HG02798 (cell line): ENCODE data around the gene PDE4D.

Source experiments
- ATAC-seq: cut with Tn5 transposase; IDR thresholded peaks from one replicate; pipeline ENCODE4 v1.9.1; 2021; ENCODE audit warnings: mild to moderate bottlenecking; ENCODE audit not compliant: unreplicated experiment, poor library complexity

The PDE4D gene

DNA sequence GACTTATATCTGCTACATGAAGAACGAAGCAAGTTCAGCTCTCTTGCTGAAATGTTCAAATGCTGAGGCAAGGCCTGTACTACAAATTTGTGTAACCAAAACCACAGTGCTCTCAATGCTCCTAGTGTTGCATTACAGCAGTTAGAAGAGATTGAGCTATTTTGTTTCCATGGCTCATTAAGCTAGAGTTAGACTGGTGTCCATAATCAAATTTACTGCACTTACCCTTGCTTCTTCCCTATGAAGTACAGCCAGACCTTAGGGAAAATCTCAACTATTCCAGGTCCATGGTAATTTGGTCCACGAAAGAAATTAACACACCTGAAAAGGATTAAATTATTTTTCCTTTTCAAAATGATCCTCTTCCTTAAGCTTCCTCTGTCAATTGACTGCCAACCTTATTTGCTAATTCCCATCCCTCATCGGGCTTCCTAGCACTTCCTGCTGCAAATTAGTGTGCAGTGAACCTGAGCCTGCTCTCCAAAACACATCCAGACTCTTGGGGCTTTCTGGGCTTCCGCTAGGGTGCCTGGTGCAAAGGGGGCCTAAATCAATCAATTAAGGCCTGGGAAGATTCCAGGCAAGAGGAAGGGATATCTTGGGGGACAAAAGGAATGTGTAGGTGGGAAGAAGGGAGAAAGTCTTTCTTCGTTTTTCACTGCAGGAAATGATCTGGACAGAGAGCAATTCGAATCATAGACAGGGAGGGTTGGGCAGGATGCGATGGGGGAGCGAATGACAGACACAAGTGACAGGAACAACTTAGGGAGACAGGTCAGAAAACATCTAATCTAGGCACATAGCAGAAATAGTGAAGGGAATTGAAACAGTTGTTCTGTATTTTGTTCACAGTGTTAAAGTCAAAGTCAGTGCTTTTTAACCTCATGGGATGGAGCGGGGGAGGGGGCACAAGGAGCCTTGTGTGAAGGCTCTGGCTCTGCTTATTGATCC, 768.2 kb downstream of the PDE4D start:
- ATAC-seq = peak; percentile 33

DNA sequence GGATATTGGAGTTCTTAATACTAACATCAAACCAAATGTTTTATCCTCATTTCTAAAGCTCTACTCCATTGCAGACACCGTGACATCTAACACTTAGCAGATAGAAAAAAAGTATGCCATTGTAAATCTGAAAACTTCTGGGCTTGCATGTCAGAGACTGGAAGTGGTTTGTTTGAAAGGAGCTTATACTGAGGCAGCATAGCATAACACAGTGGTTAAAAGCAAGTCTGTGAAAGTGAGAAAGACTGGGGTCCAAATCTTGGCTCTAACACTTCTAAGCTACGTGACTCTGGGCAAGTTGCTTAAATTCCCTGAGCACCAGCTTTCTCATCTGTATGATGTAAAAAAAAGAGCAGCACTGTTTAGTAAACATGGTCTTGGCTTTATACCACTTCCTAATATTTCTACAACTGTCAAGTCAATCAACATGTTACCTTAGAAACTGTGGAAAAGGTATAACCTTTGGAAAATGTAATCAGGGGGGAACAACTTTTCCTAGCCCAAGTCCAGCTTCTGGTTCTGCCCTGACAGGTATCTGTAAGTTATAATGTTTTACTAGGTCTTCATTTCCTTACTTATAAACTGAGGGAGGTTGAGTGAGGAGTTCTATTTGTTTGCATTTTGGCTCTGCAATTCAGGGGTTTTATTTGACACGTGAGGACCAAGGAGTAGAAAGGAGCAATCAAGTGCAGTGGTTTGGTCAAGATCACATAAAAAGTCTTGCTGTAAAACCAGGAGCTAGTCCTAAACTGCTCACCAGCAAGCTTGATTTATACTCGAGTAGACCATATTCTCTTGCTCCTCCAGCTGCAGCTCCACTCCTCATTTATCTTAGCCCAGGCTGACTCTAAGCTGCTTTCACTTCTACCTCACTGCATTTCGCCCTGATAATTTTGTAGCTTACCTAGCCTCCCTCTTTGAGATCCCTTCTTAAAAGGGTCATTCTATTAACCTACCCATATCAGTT, 769.6 kb downstream of the PDE4D start:
- peak; percentile 48 for ATAC-seq

- no peak for ATAC-seq
These were observed 774.0 kb downstream of the PDE4D start for GRCh38 chr5:59119480-59119879.

- ATAC-seq = no peak
These were observed 776.2 kb downstream of the PDE4D start for GRCh38 chr5:59117320-59117719.

DNA sequence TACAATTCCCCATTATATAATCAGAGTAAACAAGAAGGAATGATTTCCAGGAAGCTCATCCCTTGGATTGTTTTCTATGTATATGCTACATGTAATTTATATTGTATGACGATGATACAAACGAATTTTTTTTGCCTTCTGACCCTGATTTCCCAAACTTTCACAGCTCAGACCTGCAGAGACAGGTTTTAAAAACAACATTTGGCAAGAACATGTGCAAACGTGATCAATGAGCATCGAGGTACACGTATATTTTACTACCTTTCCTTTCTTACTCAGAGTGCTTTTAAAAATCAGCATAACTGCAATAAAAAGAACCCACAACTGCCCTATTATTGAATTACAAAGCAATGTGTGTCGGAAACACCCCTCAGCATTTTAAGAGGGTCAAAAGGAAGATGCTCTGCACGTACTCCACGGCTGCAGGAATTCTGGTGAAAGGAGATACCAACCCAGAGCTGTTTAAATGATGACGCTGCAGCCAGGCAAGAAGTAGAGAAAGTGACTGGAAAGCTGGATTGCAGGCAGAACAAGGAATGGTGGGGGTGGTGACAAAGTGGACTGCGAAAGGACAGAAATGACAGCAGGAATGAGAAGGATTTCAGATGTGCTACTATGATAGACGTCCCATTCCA, 777.2 kb downstream of the PDE4D start:
- no peak for ATAC-seq

DNA sequence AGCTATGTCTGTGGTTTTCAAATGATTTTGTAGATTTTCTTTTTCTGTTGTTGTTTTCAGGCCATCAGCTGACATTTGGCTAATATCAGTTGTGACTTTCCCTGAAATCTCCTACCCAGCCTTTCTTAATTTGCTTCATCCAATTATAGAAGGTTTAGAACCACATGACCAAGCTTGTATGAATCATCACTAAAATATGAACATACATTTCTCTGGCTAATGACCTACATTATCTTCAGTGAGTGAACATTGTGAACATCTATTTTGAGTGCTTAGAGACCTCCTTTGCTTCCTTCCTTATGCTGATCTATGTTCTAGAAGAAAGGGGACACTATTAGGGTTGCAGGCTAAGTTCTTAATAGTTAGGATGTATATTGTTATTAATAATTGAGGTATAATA, 778.2 kb downstream of the PDE4D start:
- ATAC-seq = no peak

DNA sequence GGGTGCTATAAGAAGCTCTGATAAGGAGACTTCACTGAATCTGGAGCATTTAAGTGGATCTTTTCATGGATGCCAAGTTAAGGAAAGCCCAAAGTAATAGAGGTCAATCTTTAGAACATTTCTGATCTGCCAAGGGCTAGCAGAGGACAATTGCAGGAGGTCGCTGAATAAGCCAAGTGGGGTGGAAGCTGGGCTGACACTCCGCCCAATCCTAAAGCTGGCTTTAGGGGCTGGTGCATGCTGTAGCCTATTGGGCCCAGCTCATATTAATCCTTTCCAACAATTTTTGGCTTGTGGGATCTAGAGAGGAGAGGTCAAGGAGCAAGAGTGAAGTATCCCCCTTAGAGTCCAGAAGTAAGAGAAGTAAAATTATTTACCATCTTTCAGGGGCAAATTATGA, 784.1 kb downstream of the PDE4D start:
- ATAC-seq = no peak

- ATAC-seq = no peak
These were observed 785.8 kb downstream of the PDE4D start for GRCh38 chr5:59107692-59108091.

- no peak for ATAC-seq
These were observed 789.0 kb downstream of the PDE4D start for GRCh38 chr5:59104400-59105127.

GRCh38 chr5:59103303-59103702, 790.2 kb downstream of the PDE4D start:
- no peak for ATAC-seq

DNA sequence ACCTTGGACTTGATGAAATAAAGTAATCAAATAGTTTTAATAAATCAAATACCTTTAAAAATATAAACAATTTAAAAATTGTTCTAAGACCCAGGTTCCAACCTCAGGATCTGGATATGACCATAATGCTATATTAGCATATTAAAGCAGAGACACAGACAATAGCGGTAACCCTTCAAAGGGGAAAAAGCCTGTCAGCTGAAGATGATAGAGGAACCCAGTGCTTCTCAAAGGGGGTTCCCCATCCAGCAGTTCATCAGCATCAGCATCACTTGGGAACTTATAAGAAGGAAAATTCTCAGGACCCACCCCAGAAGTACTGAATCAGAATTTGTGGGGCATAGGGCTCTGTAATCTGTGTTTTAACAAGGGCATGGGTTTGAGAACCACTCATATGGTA, 791.1 kb downstream of the PDE4D start:
- no peak for ATAC-seq

- no peak for ATAC-seq
These were observed 792.7 kb downstream of the PDE4D start for GRCh38 chr5:59100875-59101274.

- ATAC-seq = no peak
These were observed 793.6 kb downstream of the PDE4D start for GRCh38 chr5:59099995-59100345.

DNA sequence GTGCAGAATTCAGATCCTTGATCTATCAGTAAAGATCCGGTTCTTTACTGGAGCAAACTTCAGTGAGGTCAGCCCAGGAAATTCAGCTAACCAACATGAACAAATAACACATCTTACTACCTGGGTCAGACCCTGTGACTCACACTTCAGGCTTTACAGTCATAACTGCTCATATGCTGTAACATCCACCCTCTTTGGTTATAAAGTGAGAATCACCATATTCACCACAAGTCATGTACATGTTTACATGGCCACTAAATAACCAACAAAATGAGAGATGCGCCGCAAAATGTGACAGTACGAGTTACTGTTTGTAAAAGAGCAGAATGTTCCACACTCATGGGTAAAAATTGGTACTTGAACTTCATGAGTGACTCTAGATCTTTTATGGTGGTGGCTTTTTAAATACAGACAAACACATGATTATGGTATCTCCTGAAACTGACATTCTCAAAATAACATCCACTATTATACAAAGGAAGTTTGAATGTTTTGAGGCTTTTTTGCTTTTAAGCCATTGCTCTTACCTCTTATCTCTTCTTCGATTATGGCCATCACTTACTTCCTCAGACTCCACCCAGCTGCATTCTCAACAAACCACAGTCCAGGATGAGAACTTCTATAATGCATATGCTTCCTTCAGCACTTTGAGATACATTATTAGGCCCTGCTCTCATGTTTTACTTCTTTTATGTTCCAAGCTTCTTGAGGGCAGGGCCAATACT, 794.1 kb downstream of the PDE4D start:
- peak; percentile 78 for ATAC-seq

DNA sequence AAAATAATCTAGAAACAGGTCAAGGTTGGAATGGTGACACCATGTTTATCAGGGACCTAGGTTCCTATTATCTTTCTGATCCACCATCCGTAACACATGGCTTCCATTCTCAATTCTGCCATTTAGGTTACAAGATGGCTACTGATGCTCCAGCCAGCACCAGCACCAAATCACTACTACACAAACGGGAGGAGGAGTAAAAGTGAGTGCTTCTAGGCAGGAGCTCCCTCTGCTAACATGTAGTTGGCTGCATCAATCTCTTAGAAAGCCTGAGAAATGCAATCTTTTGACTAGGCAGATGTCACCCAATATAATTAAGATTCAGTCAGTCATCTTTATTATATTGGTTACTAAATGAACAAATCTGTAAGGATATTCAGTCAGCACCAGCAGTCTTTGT, 794.8 kb downstream of the PDE4D start:
- ATAC-seq = no peak

GRCh38 chr5:59097712-59098111, 795.8 kb downstream of the PDE4D start:
- ATAC-seq = no peak

- ATAC-seq = no peak
These were observed 796.4 kb downstream of the PDE4D start for GRCh38 chr5:59097116-59097515.

DNA sequence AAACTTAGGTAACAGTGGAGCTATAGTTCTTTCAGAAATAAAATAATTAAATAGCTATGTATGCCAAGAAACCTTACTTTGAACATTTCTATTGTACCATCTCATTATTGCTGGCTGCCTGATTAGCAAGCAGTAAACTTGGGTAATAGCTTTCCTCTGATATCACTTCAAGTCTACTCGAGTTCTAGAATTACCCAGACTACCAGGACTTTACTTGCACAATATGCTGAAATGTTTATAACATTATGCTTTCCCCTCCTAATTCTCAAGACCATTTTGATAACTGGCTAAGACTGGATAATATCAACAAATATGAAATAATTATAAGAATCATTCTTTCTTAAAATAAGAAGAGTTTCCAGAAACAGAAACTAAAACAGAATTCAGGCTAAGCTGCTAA, 798.0 kb downstream of the PDE4D start:
- no peak for ATAC-seq

DNA sequence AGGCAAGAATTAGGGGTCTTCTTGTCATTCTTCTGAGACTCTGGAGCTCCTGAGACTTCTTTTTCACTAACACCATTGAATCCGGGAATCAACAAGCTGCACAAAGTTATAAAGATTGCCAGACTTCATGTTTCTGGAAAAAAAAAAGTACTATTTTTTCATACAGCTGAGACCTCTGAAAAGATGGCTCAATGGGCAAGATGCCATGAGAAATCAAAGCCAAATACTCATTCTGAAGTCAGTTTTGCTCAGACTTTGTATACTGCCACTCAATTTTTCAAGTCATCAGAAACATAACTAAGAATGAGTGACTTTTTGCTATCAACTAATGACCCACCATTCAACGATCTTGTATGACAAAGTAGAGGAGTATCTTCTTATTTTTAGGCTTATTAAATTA, 798.7 kb downstream of the PDE4D start:
- no peak for ATAC-seq
